ENCODE measurements around the gene GRIP1. TPM values are rescaled to one million over a fixed set of nuclear protein-coding genes. Genes with fewer than 3 reads are reported as not detected.

Gene GRIP1
- total and polyA plus RNA-seq, 10 of the 15 experiments (the other 5 are each of a cell fraction or from before 2014, with no cell fraction given) = 0.05 to 0.85 (median 0.50) TPM; not detected in 7

DNA sequence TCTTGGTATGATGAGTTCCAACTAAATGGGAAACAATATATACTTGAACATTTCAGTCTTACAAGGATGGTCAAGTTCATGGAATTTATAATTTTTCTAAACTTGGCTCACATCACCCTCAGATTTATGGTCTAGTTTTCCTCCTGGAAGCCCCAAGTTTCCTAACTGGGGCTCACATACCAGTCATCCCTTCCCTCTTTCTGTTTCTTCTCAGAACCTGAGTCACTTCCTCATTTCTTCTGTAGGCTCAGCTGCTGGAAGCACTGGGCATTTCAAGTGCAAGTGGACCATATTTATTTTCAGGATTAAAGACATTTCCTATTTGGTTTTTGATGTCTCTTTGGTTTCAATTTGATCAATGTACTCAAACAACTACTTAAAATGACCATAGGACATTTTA is 55.4 kb downstream of the GRIP1 start:
- ChIA-PET POLR2A (no interaction called here), RAD21 (ENCODE audit: unreplicated experiment) (no interaction called here), CTCF (no interaction called here), SMC1A (ENCODE audit: uncharacterized antibody, unreplicated experiment) (no interaction called here)
- intact Hi-C loops (cut with micrococcal nuclease; ENCODE audit: unreplicated experiment) (no loop called here), in situ Hi-C loops (cut with MboI) (no loop called here)
- H4K20me1 ChIP-seq (ENCODE audit: control insufficient read depth, insufficient read depth) = no peaks in the 10 kb centered on the region
- no peaks in the 10 kb centered on the region for H3K27me3 ChIP-seq (replicated peaks in 1 of 2; ENCODE audit: control insufficient read depth in 2 of 2, insufficient read depth in 2 of 2, low read length in 1 of 2)
- peaks cover 1% of the 10 kb centered on the region; the same call in 1 of the 3 replicates for H3K9me3 ChIP-seq (replicated peaks; ENCODE audit: control insufficient read depth, insufficient read depth, low read length)
- FAIRE-seq (no peak), ATAC-seq (no peak), DNase-seq (ENCODE audit: low read depth, low spot score) (no peak)
- H2AFZ ChIP-seq (ENCODE audit: control insufficient read depth, low read depth, low read length) = no peak overlapping the region
- H3K79me2 ChIP-seq (ENCODE audit: control insufficient read depth, insufficient read depth, low read length) = no peaks in the 10 kb centered on the region
- no TSS peak for BruUV-seq (replicated peaks)
- H3K4me3 ChIP-seq = no peak overlapping the region
- no peaks in the 10 kb centered on the region for H3K36me3 ChIP-seq (ENCODE audit: control insufficient read depth in 2 of 2, insufficient read depth in 2 of 2, low read length in 1 of 2)
- H3K27ac ChIP-seq (ENCODE audit: control insufficient read depth, insufficient read depth) = peak overlapping the region; percentile 67
- no peak overlapping the region for H3K4me2 ChIP-seq (ENCODE audit: control insufficient read depth, insufficient read depth)
- H3K9ac ChIP-seq (ENCODE audit: control insufficient read depth, insufficient read depth, low read length) = no peak overlapping the region
- H3K4me1 ChIP-seq (ENCODE audit: control insufficient read depth, insufficient read depth, low read length) = peaks cover 71% of the 10 kb centered on the region
- TF ChIP-seq, protein P1, sequence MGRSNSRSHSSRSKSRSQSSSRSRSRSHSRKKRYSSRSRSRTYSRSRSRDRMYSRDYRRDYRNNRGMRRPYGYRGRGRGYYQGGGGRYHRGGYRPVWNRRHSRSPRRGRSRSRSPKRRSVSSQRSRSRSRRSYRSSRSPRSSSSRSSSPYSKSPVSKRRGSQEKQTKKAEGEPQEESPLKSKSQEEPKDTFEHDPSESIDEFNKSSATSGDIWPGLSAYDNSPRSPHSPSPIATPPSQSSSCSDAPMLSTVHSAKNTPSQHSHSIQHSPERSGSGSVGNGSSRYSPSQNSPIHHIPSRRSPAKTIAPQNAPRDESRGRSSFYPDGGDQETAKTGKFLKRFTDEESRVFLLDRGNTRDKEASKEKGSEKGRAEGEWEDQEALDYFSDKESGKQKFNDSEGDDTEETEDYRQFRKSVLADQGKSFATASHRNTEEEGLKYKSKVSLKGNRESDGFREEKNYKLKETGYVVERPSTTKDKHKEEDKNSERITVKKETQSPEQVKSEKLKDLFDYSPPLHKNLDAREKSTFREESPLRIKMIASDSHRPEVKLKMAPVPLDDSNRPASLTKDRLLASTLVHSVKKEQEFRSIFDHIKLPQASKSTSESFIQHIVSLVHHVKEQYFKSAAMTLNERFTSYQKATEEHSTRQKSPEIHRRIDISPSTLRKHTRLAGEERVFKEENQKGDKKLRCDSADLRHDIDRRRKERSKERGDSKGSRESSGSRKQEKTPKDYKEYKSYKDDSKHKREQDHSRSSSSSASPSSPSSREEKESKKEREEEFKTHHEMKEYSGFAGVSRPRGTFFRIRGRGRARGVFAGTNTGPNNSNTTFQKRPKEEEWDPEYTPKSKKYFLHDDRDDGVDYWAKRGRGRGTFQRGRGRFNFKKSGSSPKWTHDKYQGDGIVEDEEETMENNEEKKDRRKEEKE (IDR thresholded peaks at IDR 0.05) = no peak
- TF ChIP-seq TBL1XR1 (IDR thresholded peaks at IDR 0.05; ENCODE audit: low read depth, low read length) (no peak), CREM (IDR thresholded peaks at IDR 0.05; ENCODE audit: low read depth) (no peak), EED (IDR thresholded peaks at IDR 0.05; ENCODE audit: low read depth) (peak; percentile 79), FOS (IDR thresholded peaks at IDR 0.05; ENCODE audit: borderline replicate concordance, extremely low read depth, insufficient read length) (no peak), ZZZ3 (IDR thresholded peaks at IDR 0.05; ENCODE audit: control insufficient read depth, insufficient read length, low read depth) (no peak), NBN (IDR thresholded peaks at IDR 0.05) (no peak), NRF1 (conservative IDR thresholded peaks at IDR 0.05; ENCODE audit: low read depth, low read length) (no peak), IKZF1 (conservative IDR thresholded peaks at IDR 0.05) (no peak), SPI1 (IDR thresholded peaks at IDR 0.05; ENCODE audit: borderline replicate concordance, insufficient read depth, low read depth, low read length) (peak; percentile 87), MEF2A (IDR thresholded peaks at IDR 0.05; ENCODE audit: insufficient read depth, low read depth, low read length) (0 out of 2 replicates have a peak, but pooled peaks have one; percentile 4), SMARCA5 (IDR thresholded peaks at IDR 0.05) (no peak), SUZ12 (IDR thresholded peaks at IDR 0.05; ENCODE audit: unreplicated experiment) (no peak), POLR2A (IDR thresholded peaks at IDR 0.05; ENCODE audit: low read depth, low read length) (no peak), IKZF2 (IDR thresholded peaks at IDR 0.05) (peak; percentile 11 to 21; a peak in 1 of 4 replicates)
- TF ChIP-seq, protein P2, sequence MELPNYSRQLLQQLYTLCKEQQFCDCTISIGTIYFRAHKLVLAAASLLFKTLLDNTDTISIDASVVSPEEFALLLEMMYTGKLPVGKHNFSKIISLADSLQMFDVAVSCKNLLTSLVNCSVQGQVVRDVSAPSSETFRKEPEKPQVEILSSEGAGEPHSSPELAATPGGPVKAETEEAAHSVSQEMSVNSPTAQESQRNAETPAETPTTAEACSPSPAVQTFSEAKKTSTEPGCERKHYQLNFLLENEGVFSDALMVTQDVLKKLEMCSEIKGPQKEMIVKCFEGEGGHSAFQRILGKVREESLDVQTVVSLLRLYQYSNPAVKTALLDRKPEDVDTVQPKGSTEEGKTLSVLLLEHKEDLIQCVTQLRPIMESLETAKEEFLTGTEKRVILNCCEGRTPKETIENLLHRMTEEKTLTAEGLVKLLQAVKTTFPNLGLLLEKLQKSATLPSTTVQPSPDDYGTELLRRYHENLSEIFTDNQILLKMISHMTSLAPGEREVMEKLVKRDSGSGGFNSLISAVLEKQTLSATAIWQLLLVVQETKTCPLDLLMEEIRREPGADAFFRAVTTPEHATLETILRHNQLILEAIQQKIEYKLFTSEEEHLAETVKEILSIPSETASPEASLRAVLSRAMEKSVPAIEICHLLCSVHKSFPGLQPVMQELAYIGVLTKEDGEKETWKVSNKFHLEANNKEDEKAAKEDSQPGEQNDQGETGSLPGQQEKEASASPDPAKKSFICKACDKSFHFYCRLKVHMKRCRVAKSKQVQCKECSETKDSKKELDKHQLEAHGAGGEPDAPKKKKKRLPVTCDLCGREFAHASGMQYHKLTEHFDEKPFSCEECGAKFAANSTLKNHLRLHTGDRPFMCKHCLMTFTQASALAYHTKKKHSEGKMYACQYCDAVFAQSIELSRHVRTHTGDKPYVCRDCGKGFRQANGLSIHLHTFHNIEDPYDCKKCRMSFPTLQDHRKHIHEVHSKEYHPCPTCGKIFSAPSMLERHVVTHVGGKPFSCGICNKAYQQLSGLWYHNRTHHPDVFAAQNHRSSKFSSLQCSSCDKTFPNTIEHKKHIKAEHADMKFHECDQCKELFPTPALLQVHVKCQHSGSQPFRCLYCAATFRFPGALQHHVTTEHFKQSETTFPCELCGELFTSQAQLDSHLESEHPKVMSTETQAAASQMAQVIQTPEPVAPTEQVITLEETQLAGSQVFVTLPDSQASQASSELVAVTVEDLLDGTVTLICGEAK (IDR thresholded peaks at IDR 0.05; ENCODE audit: borderline replicate concordance) = no peak
- TF ChIP-seq, protein P3, sequence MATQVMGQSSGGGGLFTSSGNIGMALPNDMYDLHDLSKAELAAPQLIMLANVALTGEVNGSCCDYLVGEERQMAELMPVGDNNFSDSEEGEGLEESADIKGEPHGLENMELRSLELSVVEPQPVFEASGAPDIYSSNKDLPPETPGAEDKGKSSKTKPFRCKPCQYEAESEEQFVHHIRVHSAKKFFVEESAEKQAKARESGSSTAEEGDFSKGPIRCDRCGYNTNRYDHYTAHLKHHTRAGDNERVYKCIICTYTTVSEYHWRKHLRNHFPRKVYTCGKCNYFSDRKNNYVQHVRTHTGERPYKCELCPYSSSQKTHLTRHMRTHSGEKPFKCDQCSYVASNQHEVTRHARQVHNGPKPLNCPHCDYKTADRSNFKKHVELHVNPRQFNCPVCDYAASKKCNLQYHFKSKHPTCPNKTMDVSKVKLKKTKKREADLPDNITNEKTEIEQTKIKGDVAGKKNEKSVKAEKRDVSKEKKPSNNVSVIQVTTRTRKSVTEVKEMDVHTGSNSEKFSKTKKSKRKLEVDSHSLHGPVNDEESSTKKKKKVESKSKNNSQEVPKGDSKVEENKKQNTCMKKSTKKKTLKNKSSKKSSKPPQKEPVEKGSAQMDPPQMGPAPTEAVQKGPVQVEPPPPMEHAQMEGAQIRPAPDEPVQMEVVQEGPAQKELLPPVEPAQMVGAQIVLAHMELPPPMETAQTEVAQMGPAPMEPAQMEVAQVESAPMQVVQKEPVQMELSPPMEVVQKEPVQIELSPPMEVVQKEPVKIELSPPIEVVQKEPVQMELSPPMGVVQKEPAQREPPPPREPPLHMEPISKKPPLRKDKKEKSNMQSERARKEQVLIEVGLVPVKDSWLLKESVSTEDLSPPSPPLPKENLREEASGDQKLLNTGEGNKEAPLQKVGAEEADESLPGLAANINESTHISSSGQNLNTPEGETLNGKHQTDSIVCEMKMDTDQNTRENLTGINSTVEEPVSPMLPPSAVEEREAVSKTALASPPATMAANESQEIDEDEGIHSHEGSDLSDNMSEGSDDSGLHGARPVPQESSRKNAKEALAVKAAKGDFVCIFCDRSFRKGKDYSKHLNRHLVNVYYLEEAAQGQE (IDR thresholded peaks at IDR 0.05; ENCODE audit: low read depth, low read length) = no peak

Data from GM12878 (cell line).